Coronary artery (tissue), 2 donors: Measurements from ENCODE around the gene ACACA.

Experiments
- DNase-seq: peaks from one replicate; pipeline ENCODE4 v3.0.0-alpha.2; 2017; ENCODE audit warnings: low spot score
- H3K27ac ChIP-seq, 2 donors: fragments of 200-600 bp; sonication (generic); one replicate each; pipeline ENCODE4 v1.5.1; 2016 to 2019
- H3K4me3 ChIP-seq: fragments of 200-600 bp; sonication (generic); 2 replicates; pipeline ENCODE4 v1.5.1; 2016; ENCODE audit warnings: mild to moderate bottlenecking, moderate library complexity
- CTCF ChIP-seq: fragments of 200-600 bp; sonication (generic); IDR thresholded peaks from one replicate; pipeline ENCODE4 v1.5.1; 2019; ENCODE audit warnings: antibody characterized with exemption

Gene ACACA

GRCh38 chr17:37392024-37392590 is 14.5 kb downstream of the ACACA start:
- Histone ChIP-seq H3K27ac (peak overlapping the region in 1 of 2 donors; percentile 27), H3K4me3 (no peak overlapping the region)
- no peak for DNase-seq
- no peak for TF ChIP-seq CTCF

GRCh38 chr17:37391146-37391545 is 15.5 kb downstream of the ACACA start:
- no peak for DNase-seq
- H3K27ac ChIP-seq: peak overlapping the region in 1 of 2 donors; percentile 27
- no peak for TF ChIP-seq CTCF
- H3K4me3 ChIP-seq: no peak overlapping the region

- Histone ChIP-seq H3K4me3 (no peak overlapping the region), H3K27ac (no peak overlapping the region)
- no peak for TF ChIP-seq CTCF
- DNase-seq: no peak
These were observed 17.5 kb downstream of the ACACA start for GRCh38 chr17:37389160-37389559.

- DNase-seq: no peak
- no peak overlapping the region for H3K27ac ChIP-seq
- H3K4me3 ChIP-seq: no peak overlapping the region
- TF ChIP-seq CTCF: no peak
These were observed 18.4 kb downstream of the ACACA start for GRCh38 chr17:37388266-37388665.

GRCh38 chr17:37386462-37386861 is 20.2 kb downstream of the ACACA start:
- Histone ChIP-seq H3K27ac (no peak overlapping the region), H3K4me3 (no peak overlapping the region)
- TF ChIP-seq CTCF: no peak
- DNase-seq: no peak

GRCh38 chr17:37385474-37385990 is 21.1 kb downstream of the ACACA start:
- Histone ChIP-seq H3K27ac (no peak overlapping the region), H3K4me3 (no peak overlapping the region)
- no peak for DNase-seq
- no peak for TF ChIP-seq CTCF

- Histone ChIP-seq H3K4me3 (no peak overlapping the region), H3K27ac (no peak overlapping the region)
- TF ChIP-seq CTCF: no peak
- DNase-seq: no peak
These were observed 22.0 kb downstream of the ACACA start for GRCh38 chr17:37384560-37385149.
